Peyer's patch (tissue), 4 donors: Measurements from ENCODE around the gene STK32B. TPM values are rescaled to one million over a fixed set of nuclear protein-coding genes. Genes with fewer than 3 reads are reported as not detected.
"Not testable (repeated sequence)": the region's sequence is repeated elsewhere in the genome, so short reads cannot be mapped to it uniquely, and the experiment has no call there.

ENCODE experiments used
- DNase-seq, 3 donors: peaks; one replicate each; pipeline ENCODE4 v3.0.0-alpha.2; 2017 to 2019
- H3K27ac ChIP-seq, 4 donors: fragments of 200-600 bp; sonication (generic); one replicate each; pipeline ENCODE4 v1.5.1; 2016 to 2019
- H3K27me3 ChIP-seq, 2 donors: fragments of 200-600 bp; sonication (generic); one replicate each; pipeline ENCODE4 v1.5.1; 2019
- H3K36me3 ChIP-seq, 3 donors: fragments of 200-600 bp; sonication (generic); one replicate each; pipeline ENCODE4 v1.5.1; 2016 to 2019
- H3K4me1 ChIP-seq, 4 donors: fragments of 200-600 bp; sonication (generic); one replicate each; pipeline ENCODE4 v1.5.1; 2016 to 2019
- H3K4me3 ChIP-seq, 4 donors: fragments of 200-600 bp; sonication (generic); 1 replicate in 3 of 4; 2 replicates in 1 of 4; pipeline ENCODE4 v1.5.1; 2016 to 2019; ENCODE audit warnings: mild to moderate bottlenecking in 1 of 4
- H3K9me3 ChIP-seq, 4 donors: fragments of 200-600 bp; sonication (generic); one replicate each; pipeline ENCODE4 v1.5.1; 2016 to 2019; ENCODE audit warnings: mild to moderate bottlenecking in 1 of 4
- POLR2A ChIP-seq, 2 donors: fragments of 450-650 bp; IDR thresholded peaks; one replicate each; pipeline ENCODE4 v1.5.1; 2017; ENCODE audit warnings: antibody characterized with exemption in 2 of 2, mild to moderate bottlenecking in 2 of 2, moderate library complexity in 2 of 2
- total RNA-seq, 4 donors: library from RNA; depleted of rRNA; stranded (reverse); fragments of >200 nt; gene quantifications; one replicate each; pipeline ENCODE4 v1.1.0, GENCODE V29; 2016
- TF ChIP-seq, protein P1 (sequence below), 6 experiments: fragments of 450-650 bp in 4 of 6; fragments of 200-600 bp in 2 of 6; sonication (generic) in 1 of 6; IDR thresholded peaks; one replicate each; pipeline ENCODE4 v1.5.1; 2017 to 2019; ENCODE audit warnings: antibody characterized with exemption in 6 of 6, mild to moderate bottlenecking in 3 of 6, moderate library complexity in 1 of 6

Gene STK32B
- 1 to 10 TPM in 3 of 4 donors, under 1 TPM in 1; 0.35 to 3.3 (median 1.3) TPM for total RNA-seq

DNA sequence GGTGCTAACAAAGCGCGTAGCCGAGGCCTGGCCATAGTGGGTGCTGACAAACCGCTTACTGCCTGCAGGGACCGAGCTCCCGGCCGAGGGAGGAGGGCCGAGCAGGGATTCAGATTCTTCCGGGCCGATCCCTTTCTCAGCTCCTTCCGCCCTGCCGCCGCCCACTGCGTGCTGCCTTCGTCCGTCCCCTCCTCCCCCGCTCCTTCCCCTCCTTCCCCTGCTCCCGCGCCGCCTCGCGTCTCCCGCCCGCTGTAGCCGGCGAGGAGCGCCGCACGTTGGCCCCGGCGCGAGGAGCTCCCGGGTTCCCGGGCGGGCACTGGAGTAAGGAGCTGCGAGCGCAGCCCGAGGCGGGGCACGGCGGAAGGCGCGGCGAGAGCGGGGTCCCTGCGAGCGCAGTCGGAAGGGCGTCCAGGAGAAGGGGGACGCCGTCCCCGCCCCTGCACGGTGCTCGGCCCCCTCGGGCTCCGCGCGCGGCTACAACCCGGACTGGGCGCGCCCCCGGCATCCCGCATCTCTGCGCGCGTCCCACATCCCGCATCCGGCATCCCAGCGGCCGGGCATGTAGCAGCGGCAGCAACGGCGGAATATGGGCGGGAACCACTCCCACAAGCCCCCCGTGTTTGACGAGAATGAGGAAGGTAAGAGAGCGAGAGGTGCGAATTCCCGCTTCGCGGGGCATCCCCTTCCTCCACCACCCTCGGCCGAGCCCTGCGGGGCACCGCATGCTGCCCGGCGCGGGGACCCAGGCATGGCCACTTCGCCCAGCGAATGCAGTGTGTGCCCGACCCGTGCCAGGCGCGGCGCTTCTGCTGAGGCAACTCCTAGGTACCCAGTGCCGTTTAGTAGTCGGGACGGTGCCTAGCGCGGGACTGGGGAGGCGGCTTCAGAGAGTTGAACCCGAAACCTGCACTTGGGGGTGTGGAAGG lies at the start of gene STK32B:
Gene STK32B, plus strand, starts transcription at position 203 of the 926 bp plus-strand sequence.
- peaks cover 0 to 9% (median 3%) of the 10 kb centered on the region in 4 donors for H3K4me1 ChIP-seq
- TF ChIP-seq, protein P1, sequence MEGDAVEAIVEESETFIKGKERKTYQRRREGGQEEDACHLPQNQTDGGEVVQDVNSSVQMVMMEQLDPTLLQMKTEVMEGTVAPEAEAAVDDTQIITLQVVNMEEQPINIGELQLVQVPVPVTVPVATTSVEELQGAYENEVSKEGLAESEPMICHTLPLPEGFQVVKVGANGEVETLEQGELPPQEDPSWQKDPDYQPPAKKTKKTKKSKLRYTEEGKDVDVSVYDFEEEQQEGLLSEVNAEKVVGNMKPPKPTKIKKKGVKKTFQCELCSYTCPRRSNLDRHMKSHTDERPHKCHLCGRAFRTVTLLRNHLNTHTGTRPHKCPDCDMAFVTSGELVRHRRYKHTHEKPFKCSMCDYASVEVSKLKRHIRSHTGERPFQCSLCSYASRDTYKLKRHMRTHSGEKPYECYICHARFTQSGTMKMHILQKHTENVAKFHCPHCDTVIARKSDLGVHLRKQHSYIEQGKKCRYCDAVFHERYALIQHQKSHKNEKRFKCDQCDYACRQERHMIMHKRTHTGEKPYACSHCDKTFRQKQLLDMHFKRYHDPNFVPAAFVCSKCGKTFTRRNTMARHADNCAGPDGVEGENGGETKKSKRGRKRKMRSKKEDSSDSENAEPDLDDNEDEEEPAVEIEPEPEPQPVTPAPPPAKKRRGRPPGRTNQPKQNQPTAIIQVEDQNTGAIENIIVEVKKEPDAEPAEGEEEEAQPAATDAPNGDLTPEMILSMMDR (IDR thresholded peaks at IDR 0.05): no peak
- no peak for TF ChIP-seq POLR2A (IDR thresholded peaks at IDR 0.05)
- DNase-seq: peak in 2 of 3 donors; percentile 52 to 57
- H3K36me3 ChIP-seq: no peaks in the 10 kb centered on the region
- H3K27ac ChIP-seq: no peak within 1 kb of the TSS
- H3K4me3 ChIP-seq: peak within 1 kb of the TSS; percentile 19 to 48 (median 41)
- H3K9me3 ChIP-seq: no peaks in the 10 kb centered on the region
- no peaks in the 10 kb centered on the region for H3K27me3 ChIP-seq

DNA sequence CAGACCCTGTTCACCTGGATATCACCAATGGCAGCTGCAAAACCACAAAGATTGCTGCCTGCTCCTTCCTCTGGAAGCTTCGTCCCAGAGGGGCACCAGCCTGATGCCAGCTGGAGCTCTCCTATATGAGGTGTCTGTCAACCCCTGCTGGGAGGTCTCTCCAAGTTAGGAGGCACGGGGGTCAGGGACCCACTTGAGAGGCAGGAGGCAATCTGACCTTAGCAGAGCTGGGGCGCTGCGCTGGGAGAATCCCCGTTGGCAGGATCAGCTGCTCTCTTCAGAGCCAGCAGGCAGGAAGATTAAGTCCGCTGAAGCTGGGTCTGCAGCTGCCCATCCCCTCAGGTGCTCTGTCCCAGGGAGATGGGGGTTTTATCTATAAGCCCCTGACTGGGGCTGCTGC lies 49.6 kb upstream of the STK32B start:
- not testable (repeated sequence) for H3K4me1 ChIP-seq, DNase-seq, H3K9me3 ChIP-seq, H3K4me3 ChIP-seq, H3K27me3 ChIP-seq, H3K27ac ChIP-seq, H3K36me3 ChIP-seq

DNA sequence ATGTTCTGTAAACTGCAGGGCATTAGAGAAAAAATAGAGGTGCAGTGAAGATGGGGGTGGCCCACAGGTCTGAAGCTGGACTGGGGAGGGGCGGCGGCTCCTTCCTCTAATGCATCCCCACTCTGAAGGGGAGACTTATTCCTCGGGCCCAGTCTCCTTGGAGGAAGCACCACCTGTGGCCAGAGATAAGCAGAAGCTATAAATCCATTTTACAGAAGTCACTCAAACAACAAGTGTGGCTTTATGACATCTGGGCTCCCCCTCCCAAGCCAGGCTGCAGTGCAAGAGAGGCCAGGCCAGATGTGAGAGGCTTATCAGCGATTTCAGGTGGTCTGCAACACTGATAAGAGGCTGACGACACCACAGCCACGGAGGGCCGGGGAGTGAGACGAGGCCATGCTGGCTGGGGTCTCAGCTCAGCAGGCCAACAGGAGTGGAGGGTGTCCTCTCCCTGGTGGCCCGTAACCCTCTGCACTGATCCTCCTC lies 47.9 kb upstream of the STK32B start:
- H3K27me3 ChIP-seq: no peaks in the 10 kb centered on the region
- no peak for DNase-seq
- no peak overlapping the region for H3K27ac ChIP-seq
- no peaks in the 10 kb centered on the region for H3K4me1 ChIP-seq
- TF ChIP-seq, protein P1 (IDR thresholded peaks at IDR 0.05): no peak
- no peak for TF ChIP-seq POLR2A (IDR thresholded peaks at IDR 0.05)
- H3K4me3 ChIP-seq: no peak overlapping the region
- H3K9me3 ChIP-seq: no peaks in the 10 kb centered on the region
- H3K36me3 ChIP-seq: no peaks in the 10 kb centered on the region

DNA sequence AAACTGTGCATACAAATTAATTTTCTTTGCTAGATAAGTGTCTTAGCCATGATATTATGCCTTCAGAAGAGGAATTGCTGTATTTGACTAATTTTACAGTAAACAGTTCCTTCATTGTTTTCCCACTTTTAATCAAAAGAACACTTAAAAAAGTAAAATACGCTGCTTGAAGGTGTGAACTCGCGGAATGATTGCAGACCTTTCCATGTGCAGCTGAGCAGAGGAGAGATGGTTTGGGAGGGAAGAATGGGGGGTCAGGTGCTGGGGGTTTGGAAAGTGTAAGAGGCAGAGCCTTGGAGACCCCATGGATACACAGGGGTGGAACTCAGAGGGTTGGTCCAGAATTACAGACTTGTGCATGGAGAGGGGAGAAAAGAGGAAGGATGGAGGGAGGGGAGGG lies 47.4 kb upstream of the STK32B start:
- H3K9me3 ChIP-seq: no peaks in the 10 kb centered on the region
- no peaks in the 10 kb centered on the region for H3K27me3 ChIP-seq
- no peaks in the 10 kb centered on the region for H3K4me1 ChIP-seq
- H3K36me3 ChIP-seq: no peaks in the 10 kb centered on the region
- H3K4me3 ChIP-seq: no peak overlapping the region
- DNase-seq: no peak
- no peak overlapping the region for H3K27ac ChIP-seq
- TF ChIP-seq, protein P1 (IDR thresholded peaks at IDR 0.05): no peak
- TF ChIP-seq POLR2A (IDR thresholded peaks at IDR 0.05): no peak

DNA sequence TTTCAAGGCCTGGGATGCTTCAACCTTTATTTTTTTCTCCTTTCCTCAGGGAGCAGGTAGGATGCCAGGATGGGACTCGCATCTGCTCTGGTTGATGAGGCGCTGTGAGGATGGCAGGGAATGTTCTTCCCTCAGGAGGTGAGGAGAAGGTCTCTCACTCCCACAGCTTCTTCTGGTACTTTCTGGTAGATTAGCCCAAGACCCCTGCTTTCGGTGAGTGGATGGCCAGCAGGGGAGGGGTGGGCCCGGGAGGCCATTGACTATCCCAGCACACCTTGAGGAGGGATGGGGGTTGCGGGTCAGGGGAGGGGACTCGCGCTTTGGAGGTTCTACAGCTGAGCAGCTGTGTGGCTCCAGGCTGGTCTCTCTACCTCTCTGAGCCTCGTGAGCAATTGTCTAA lies 46.8 kb upstream of the STK32B start:
- H3K9me3 ChIP-seq: no peaks in the 10 kb centered on the region
- H3K36me3 ChIP-seq: no peaks in the 10 kb centered on the region
- DNase-seq: no peak
- no peak overlapping the region for H3K4me3 ChIP-seq
- TF ChIP-seq POLR2A (IDR thresholded peaks at IDR 0.05): no peak
- TF ChIP-seq, protein P1 (IDR thresholded peaks at IDR 0.05): no peak
- no peaks in the 10 kb centered on the region for H3K4me1 ChIP-seq
- no peak overlapping the region for H3K27ac ChIP-seq
- no peaks in the 10 kb centered on the region for H3K27me3 ChIP-seq

DNA sequence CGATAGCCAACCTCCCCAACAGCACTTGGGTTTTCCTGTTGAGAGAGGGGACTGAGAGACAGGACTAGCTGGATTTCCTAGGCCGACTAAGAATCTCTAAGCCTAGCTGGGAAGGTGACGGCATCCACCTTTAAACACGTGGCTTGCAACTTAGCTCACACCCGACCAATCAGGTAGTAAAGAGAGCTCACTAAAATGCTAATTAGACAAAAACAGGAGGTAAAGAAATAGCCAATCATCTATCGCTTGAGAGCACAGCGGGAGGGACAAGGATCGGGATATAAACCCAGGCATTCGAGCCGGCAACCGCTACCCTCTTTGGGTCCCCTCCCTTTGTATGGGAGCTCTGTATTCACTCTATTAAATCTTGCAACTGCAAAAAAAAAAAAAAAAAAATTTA lies 44.3 kb upstream of the STK32B start:
- not testable (repeated sequence) for H3K9me3 ChIP-seq, H3K4me1 ChIP-seq, DNase-seq, H3K36me3 ChIP-seq, H3K4me3 ChIP-seq, H3K27me3 ChIP-seq, H3K27ac ChIP-seq
